Activated CD8-positive, alpha-beta memory T cell treated with anti-CD3 and anti-CD28 coated beads, Interleukin-2, amount 50 U/mL, for 48 hours (primary cell): ENCODE results near the gene DNAH9.

ENCODE experiments used
- DNase-seq: peaks from one replicate; pipeline ENCODE4 v3.0.0-alpha.2; 2020

DNAH9 gene

GRCh38 chr17:11598274-11599221 is at the start of gene DNAH9:
TSS of gene DNAH9 (plus strand) at chr17:11598470. CDS start at chr17:11598499, 29 bp downstream.
- peak; percentile 54 for DNase-seq

GRCh38 chr17:11550431-11550830 is 47.8 kb upstream of the DNAH9 start:
- no peak for DNase-seq

GRCh38 chr17:11551442-11551841 is 46.8 kb upstream of the DNAH9 start:
- DNase-seq = no peak

- DNase-seq = no peak
Observed at GRCh38 chr17:11553135-11553534, 45.1 kb upstream of the DNAH9 start.

- no peak for DNase-seq
Observed at GRCh38 chr17:11554042-11554441, 44.2 kb upstream of the DNAH9 start.

GRCh38 chr17:11554542-11554941 is 43.7 kb upstream of the DNAH9 start:
- DNase-seq = no peak

- DNase-seq = no peak
Observed at GRCh38 chr17:11555530-11555929, 42.7 kb upstream of the DNAH9 start.

- DNase-seq = no peak
Observed at GRCh38 chr17:11557727-11558452, 40.4 kb upstream of the DNAH9 start.

- DNase-seq = no peak
Observed at GRCh38 chr17:11558681-11559234, 39.5 kb upstream of the DNAH9 start.

GRCh38 chr17:11559601-11560000 is 38.7 kb upstream of the DNAH9 start:
- no peak for DNase-seq

- no peak for DNase-seq
Observed at GRCh38 chr17:11561281-11561680, 37.0 kb upstream of the DNAH9 start.

GRCh38 chr17:11561702-11562101 is 36.6 kb upstream of the DNAH9 start:
- DNase-seq = no peak

- DNase-seq = no peak
Observed at GRCh38 chr17:11564589-11565380, 33.5 kb upstream of the DNAH9 start.

- no peak for DNase-seq
Observed at GRCh38 chr17:11565591-11565990, 32.7 kb upstream of the DNAH9 start.

- no peak for DNase-seq
Observed at GRCh38 chr17:11578998-11579397, 19.3 kb upstream of the DNAH9 start.

GRCh38 chr17:11580677-11581076 is 17.6 kb upstream of the DNAH9 start:
- no peak for DNase-seq

GRCh38 chr17:11582217-11582616 is 16.1 kb upstream of the DNAH9 start:
- no peak for DNase-seq

- DNase-seq = no peak
Observed at GRCh38 chr17:11583306-11583992, 14.8 kb upstream of the DNAH9 start.

GRCh38 chr17:11589716-11590115 is 8.6 kb upstream of the DNAH9 start:
- no peak for DNase-seq

GRCh38 chr17:11601661-11602060 is 3.4 kb downstream of the DNAH9 start:
- DNase-seq = no peak

GRCh38 chr17:11608396-11608795 is 10.1 kb downstream of the DNAH9 start:
- DNase-seq = no peak

GRCh38 chr17:11610999-11611566 is 12.8 kb downstream of the DNAH9 start:
- no peak for DNase-seq
